PC-9 (cell line): ENCODE results near the gene KRT8. TPM values are rescaled to one million over a fixed set of nuclear protein-coding genes. Genes with fewer than 3 reads are reported as not detected.
A peak's percentile ranks its signal among the peaks of the same experiment; 100 is the strongest.

Source experiments
- BruUV-seq: library from RNA; stranded (reverse); fragments of 400-500 nt; replicated peaks from 2 replicates; lab custom pipeline; 2021; lab: Mats Ljungman, UMichigan
- CTCF ChIA-PET: fragments of 300-600 bp; sonication (Branson Sonifier 250); formaldehyde crosslinking; loops from one replicate; lab custom pipeline; 2022; ENCODE audit warnings: antibody characterized with exemption; lab: Charles Lee
- POLR2A ChIA-PET: fragments of 300-600 bp; sonication (Branson Sonifier 250); formaldehyde crosslinking; loops from one replicate; lab custom pipeline; 2022; ENCODE audit warnings: antibody characterized with exemption; ENCODE audit not compliant: unreplicated experiment; lab: Charles Lee
- DNase-seq, 2 experiments: peaks; one replicate each; pipeline versions ENCODE4 v3.0.0 to v3.0.0-alpha.2; 2015 to 2022; ENCODE audit warnings: mixed read lengths in 1 of 2
- H2AFZ ChIP-seq: fragments of 200-600 bp; sonication (generic); 2 replicates; pipeline ENCODE4 v1.8.1; 2017; ENCODE audit warnings: antibody characterized with exemption
- H3F3A ChIP-seq: fragments of 200-600 bp; sonication (generic); 2 replicates; pipeline ENCODE4 v1.8.1; 2017; ENCODE audit warnings: antibody characterized with exemption, mild to moderate bottlenecking, low read depth; ENCODE audit not compliant: insufficient read depth
- H3K27ac ChIP-seq: fragments of 200-600 bp; sonication (generic); 2 replicates; pipeline ENCODE4 v1.6.1; 2016; ENCODE audit warnings: mixed run types
- H3K27me3 ChIP-seq: fragments of 200-600 bp; sonication (generic); 2 replicates; pipeline ENCODE4 v1.6.1; 2016; ENCODE audit warnings: low read depth, mixed run types; ENCODE audit not compliant: insufficient read depth
- H3K36me3 ChIP-seq: fragments of 200-600 bp; sonication (generic); 2 replicates; pipeline ENCODE4 v1.6.1; 2016; ENCODE audit warnings: low read depth, mixed run types
- H3K4me1 ChIP-seq: fragments of 200-600 bp; sonication (generic); replicated peaks from 2 replicates; pipeline ENCODE4 v1.6.1; 2016; ENCODE audit warnings: mixed run types; ENCODE audit not compliant: insufficient read depth
- H3K4me2 ChIP-seq: fragments of 200-600 bp; sonication (generic); 2 replicates; pipeline ENCODE4 v1.6.1; 2017; ENCODE audit warnings: mixed run types
- H3K4me3 ChIP-seq: fragments of 200-600 bp; sonication (generic); 2 replicates; pipeline ENCODE4 v1.6.1; 2016; ENCODE audit warnings: mixed run types
- H3K79me2 ChIP-seq: fragments of 200-600 bp; sonication (generic); 2 replicates; pipeline ENCODE4 v1.6.1; 2017; ENCODE audit warnings: low read depth, mixed run types
- H3K9me2 ChIP-seq: fragments of 200-600 bp; sonication (generic); 2 replicates; pipeline ENCODE4 v1.8.1; 2017; ENCODE audit warnings: mild to moderate bottlenecking; ENCODE audit not compliant: insufficient read depth
- H3K9me3 ChIP-seq: fragments of 200-600 bp; sonication (generic); 2 replicates; pipeline ENCODE4 v1.8.1; 2016; ENCODE audit warnings: low read depth; ENCODE audit not compliant: insufficient read depth
- H4K20me1 ChIP-seq: fragments of 200-600 bp; sonication (generic); 2 replicates; pipeline ENCODE4 v1.8.1; 2017; ENCODE audit not compliant: insufficient read depth
- CTCF ChIP-seq: fragments of 200-600 bp; sonication (generic); conservative IDR thresholded peaks from 2 replicates; pipeline ENCODE4 v1.6.1; 2017; ENCODE audit warnings: mixed run types, antibody characterized with exemption, mild to moderate bottlenecking, moderate library complexity
- EZH2 ChIP-seq: fragments of 200-600 bp; sonication (generic); IDR thresholded peaks from 2 replicates; pipeline ENCODE4 v1.8.0; 2017; ENCODE audit warnings: antibody characterized with exemption, low read depth
- intact Hi-C: fragments of 100-400 bp; cut with micrococcal nuclease; formaldehyde crosslinking; loops from one replicate; pipeline ENCODE4 v1.10.0; 2022; ENCODE audit not compliant: unreplicated experiment
- total RNA-seq: library from RNA; stranded (reverse); gene quantifications from 2 replicates; pipeline ENCODE4 v1.2.3, GENCODE V29; 2021

KRT8 gene
- total RNA-seq, 1 experiment from 2014 or later = 2,962 TPM

- CTCF ChIA-PET = no interaction called here
- Histone ChIP-seq H3K79me2 (0 out of 2 replicates have a peak, but pooled peaks cover under 1% of the 10 kb centered on the region), H3K9me2 (no peaks in the 10 kb centered on the region), H3K27me3 (no peaks in the 10 kb centered on the region), H3K27ac (no peak overlapping the region), H4K20me1 (no peaks in the 10 kb centered on the region), H2AFZ (no peak overlapping the region), H3F3A (peaks cover 22% of the 10 kb centered on the region), H3K9me3 (no peaks in the 10 kb centered on the region), H3K4me3 (no peak overlapping the region), H3K4me2 (no peak overlapping the region), H3K4me1 (peaks cover 30% of the 10 kb centered on the region), H3K36me3 (no peaks in the 10 kb centered on the region)
- BruUV-seq = no TSS peak
- POLR2A ChIA-PET = no interaction called here
- DNase-seq = no peak
- TF ChIP-seq EZH2 = no peak
- no peak for TF ChIP-seq CTCF
- intact Hi-C loops = no loop called here
Measured at GRCh38 chr12:52912711-52913430, 8.0 kb upstream of the KRT8 start.

- H4K20me1 ChIP-seq = no peaks in the 10 kb centered on the region
- DNase-seq = no peak
- ChIA-PET CTCF (interaction anchor here (0.6 kb wide), 2 partner anchors 29 to 40 kb away, joined by 3 read pairs; no protein-coding TSS in a partner anchor), POLR2A (interaction anchor here (1.2 kb wide), 1 partner anchor 14 kb away, joined by 10 read pairs; no protein-coding TSS in a partner anchor)
- peaks cover 55% of the 10 kb centered on the region for H3K4me1 ChIP-seq
- intact Hi-C loops = no loop called here
- BruUV-seq = no TSS peak
- H3K36me3 ChIP-seq = no peaks in the 10 kb centered on the region
- H3K9me3 ChIP-seq = no peaks in the 10 kb centered on the region
- no peak overlapping the region for H3K4me3 ChIP-seq
- TF ChIP-seq CTCF (no peak), EZH2 (no peak)
- H2AFZ ChIP-seq = no peak overlapping the region
- H3K4me2 ChIP-seq = no peak overlapping the region
- H3K79me2 ChIP-seq = peaks cover 20% of the 10 kb centered on the region
- H3F3A ChIP-seq = peaks cover 44% of the 10 kb centered on the region
- H3K27me3 ChIP-seq = no peaks in the 10 kb centered on the region
- H3K27ac ChIP-seq = peak overlapping the region; percentile 99; the same call in 1 of the 2 replicates
- no peaks in the 10 kb centered on the region for H3K9me2 ChIP-seq
Measured at GRCh38 chr12:52910248-52910883, 5.5 kb upstream of the KRT8 start.

DNA sequence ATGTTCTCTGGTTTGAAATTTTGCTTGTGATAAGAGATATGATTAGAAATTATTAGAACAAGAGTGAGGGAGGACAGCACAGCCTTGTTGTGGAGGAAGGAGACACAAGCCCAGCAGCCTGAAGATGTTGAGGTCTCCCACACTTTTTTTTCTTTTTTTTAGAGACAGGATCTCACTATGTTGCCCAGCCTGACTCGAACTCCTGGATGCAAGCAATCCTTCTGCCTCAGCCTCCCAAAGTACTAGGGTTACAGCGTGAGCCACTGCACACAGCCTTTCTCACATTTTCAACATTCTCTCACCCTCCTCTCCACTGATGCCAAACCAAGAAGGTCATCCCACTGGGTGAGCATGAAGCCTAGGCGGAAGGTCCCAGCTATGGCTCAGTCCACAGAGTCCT lies 4.9 kb upstream of the KRT8 start:
- Histone ChIP-seq H3K27me3 (no peaks in the 10 kb centered on the region), H3K4me2 (peak overlapping the region; percentile 100), H2AFZ (no peak overlapping the region), H3K4me3 (no peak overlapping the region), H3K79me2 (peaks cover 23% of the 10 kb centered on the region), H3K9me2 (no peaks in the 10 kb centered on the region), H3F3A (peaks cover 47% of the 10 kb centered on the region), H3K9me3 (no peaks in the 10 kb centered on the region), H4K20me1 (no peaks in the 10 kb centered on the region), H3K4me1 (peaks cover 57% of the 10 kb centered on the region), H3K36me3 (no peaks in the 10 kb centered on the region), H3K27ac (peak overlapping the region; percentile 99)
- no TSS peak for BruUV-seq
- ChIA-PET POLR2A (interaction anchor here (0.6 to 1.2 kb wide), 5 partner anchors 15 to 475 kb away, joined by 3 to 11 read pairs (median 5); partner anchors contain the start of gene KRT18), CTCF (interaction anchor here (0.6 to 0.7 kb wide), 2 partner anchors 27 to 39 kb away, joined by 3 to 5 read pairs; partner anchors contain the start of gene KRT18)
- intact Hi-C loops = no loop called here
- TF ChIP-seq CTCF = no peak
- no peak for TF ChIP-seq EZH2
- no peak for DNase-seq
